Urinary bladder (tissue), 4 donors: ENCODE measurements around the gene YTHDC1. TPM values are rescaled to one million over a fixed set of nuclear protein-coding genes. Genes with fewer than 3 reads are reported as not detected.
A peak's percentile ranks its signal among the peaks of the same experiment; 100 is the strongest.
"Not testable (repeated sequence)": the region's sequence is repeated elsewhere in the genome, so short reads cannot be mapped to it uniquely, and the experiment has no call there.

Experiments used
- DNase-seq: peaks from one replicate; pipeline ENCODE4 v3.0.0-alpha.2; 2015; ENCODE audit errors: extremely low spot score
- H3K27ac ChIP-seq: one replicate; pipeline ENCODE4 v1.5.1; 2013; ENCODE audit warnings: low read depth, mild to moderate bottlenecking, moderate library complexity
- H3K36me3 ChIP-seq: one replicate; pipeline ENCODE4 v1.6.1; 2013; ENCODE audit warnings: mild to moderate bottlenecking, moderate library complexity; ENCODE audit not compliant: insufficient read depth
- H3K4me1 ChIP-seq: one replicate; pipeline ENCODE4 v1.6.1; 2013; ENCODE audit warnings: mild to moderate bottlenecking, moderate library complexity; ENCODE audit not compliant: insufficient read depth
- H3K4me3 ChIP-seq: one replicate; pipeline ENCODE4 v1.5.1; 2013; ENCODE audit warnings: low read depth, low read length
- WGBS: extraction: QIAGEN DNeasy Blood & Tissue Kit; methylation state at CpG from one replicate; pipeline ENCODE4 v1.1.7; 2013; 5-methylcytosine and 5-hydroxymethylcytosine counted together
- polyA plus RNA-seq: library from polyadenylated mRNA; stranded (reverse); fragments of 200-250 nt; gene quantifications from one replicate; pipeline ENCODE4 v1.2.3, GENCODE V29; 2013
- total RNA-seq: library from RNA; depleted of rRNA; stranded (reverse); fragments of >200 nt; gene quantifications from one replicate; pipeline ENCODE4 v1.2.3, GENCODE V29; 2014
- donor health status: healthy with polysubstance abuse.
- donor health status: healthy.

Gene YTHDC1
- 105 TPM for total RNA-seq
- 64.9 TPM for polyA plus RNA-seq

DNA sequence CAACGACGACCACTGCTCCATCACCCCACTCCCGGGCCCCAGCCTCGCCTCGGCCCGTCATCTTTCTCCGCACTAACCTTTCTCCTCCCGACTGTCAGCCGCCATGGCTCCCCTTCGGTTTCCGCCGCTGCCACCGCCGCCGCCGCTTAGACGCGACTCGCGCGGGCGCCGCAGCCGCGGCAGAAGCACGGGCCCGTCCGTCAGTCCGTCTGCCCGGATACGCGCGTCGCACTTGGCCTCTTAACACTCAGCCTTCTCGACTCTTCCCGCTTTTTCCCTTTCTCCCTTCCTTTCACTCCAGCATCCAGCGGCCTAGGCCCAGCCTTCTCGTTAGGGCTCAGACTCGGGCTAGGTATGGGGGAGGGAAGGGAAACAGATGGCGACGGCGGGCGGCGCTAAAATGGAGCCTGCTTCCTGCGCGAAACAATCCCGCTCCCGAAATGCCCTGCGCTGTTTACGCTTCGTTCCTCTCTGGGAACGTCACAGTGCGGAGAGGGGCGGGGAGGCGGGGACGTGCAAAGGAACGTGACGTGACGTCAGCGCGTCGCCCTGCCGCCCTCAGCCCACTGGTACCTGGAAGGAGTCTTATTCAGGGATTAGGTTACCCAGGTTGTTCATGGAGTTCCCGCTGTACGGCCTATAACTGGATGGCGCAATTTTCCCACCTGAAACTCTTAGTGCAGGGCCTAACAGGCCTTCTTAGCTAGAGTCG is at the start of gene YTHDC1:
YTHDC1 (minus strand) TSS at position 442 of the 712 bp plus-strand sequence; CDS start at position 105, 337 bp downstream.
- Histone ChIP-seq H3K4me3 (peak within 1 kb of the TSS; percentile 69), H3K4me1 (peaks cover 1% of the 10 kb centered on the region), H3K27ac (peak within 1 kb of the TSS; percentile 92), H3K36me3 (no peaks in the 10 kb centered on the region)
- peak; percentile 95 for DNase-seq
- under 1% methylated on average over 67 of the region's 67 CpGs for WGBS

GRCh38 chr4:68399306-68399705 is 49.4 kb upstream of the YTHDC1 start:
- WGBS: 91% methylated on average over 4 of the region's 4 CpGs
- Histone ChIP-seq H3K27ac (no peak overlapping the region), H3K4me1 (no peaks in the 10 kb centered on the region), H3K4me3 (no peak overlapping the region), H3K36me3 (no peaks in the 10 kb centered on the region)
- DNase-seq: no peak

GRCh38 chr4:68396756-68397155 is 46.9 kb upstream of the YTHDC1 start:
- no peaks in the 10 kb centered on the region for H3K36me3 ChIP-seq
- no peak overlapping the region for H3K27ac ChIP-seq
- no peaks in the 10 kb centered on the region for H3K4me1 ChIP-seq
- no peak for DNase-seq
- 99% methylated on average over 1 of the region's 1 CpG for WGBS
- no peak overlapping the region for H3K4me3 ChIP-seq

GRCh38 chr4:68391436-68391835 is 41.5 kb upstream of the YTHDC1 start:
- no peak for DNase-seq
- H3K4me1 ChIP-seq: no peaks in the 10 kb centered on the region
- 23% methylated on average over 3 of the region's 3 CpGs for WGBS
- no peak overlapping the region for H3K4me3 ChIP-seq
- H3K36me3 ChIP-seq: no peaks in the 10 kb centered on the region
- no peak overlapping the region for H3K27ac ChIP-seq

DNA sequence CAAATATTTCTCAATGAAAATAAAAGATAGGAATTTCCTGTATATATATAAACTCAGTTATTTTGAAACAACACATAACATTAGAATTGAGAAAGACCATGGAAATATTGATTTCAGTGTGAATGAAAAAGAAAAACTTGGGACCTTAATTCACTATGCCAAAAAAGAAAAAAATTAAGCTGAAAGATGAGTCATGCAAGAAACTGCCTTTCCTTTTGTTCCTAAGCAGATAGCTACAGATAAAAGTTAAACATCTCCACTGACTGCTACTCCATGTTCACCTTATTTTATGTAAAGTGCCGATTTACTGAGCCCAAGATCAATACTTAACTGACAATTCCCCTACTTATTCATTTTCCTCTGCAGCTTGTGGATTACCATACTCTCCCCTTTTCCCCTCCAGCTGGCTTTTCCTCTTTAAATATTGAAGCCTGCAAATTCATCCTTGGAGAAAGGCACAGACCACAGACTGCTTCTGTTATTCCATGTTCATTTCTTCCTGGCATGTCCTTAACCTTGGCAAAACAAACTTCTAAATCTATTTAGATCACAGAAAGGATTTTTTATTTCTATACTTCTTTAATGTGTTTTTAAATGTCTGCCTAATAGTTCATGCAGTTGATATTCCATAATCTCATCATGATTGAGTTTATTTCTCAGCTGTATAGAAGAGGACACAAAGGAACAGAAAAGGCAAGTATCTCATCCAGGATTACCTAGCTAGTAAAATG is 40.5 kb upstream of the YTHDC1 start:
- no peak overlapping the region for H3K4me3 ChIP-seq
- no peak for DNase-seq
- no peaks in the 10 kb centered on the region for H3K4me1 ChIP-seq
- H3K36me3 ChIP-seq: no peaks in the 10 kb centered on the region
- no peak overlapping the region for H3K27ac ChIP-seq
- 41% methylated on average over 1 of the region's 1 CpG for WGBS

- H3K4me1 ChIP-seq, DNase-seq, H3K4me3 ChIP-seq, H3K36me3 ChIP-seq, H3K27ac ChIP-seq: not testable (repeated sequence)
- WGBS: 72% methylated on average over 6 of the region's 6 CpGs
Measured at GRCh38 chr4:68389386-68389913, 39.6 kb upstream of the YTHDC1 start.

DNA sequence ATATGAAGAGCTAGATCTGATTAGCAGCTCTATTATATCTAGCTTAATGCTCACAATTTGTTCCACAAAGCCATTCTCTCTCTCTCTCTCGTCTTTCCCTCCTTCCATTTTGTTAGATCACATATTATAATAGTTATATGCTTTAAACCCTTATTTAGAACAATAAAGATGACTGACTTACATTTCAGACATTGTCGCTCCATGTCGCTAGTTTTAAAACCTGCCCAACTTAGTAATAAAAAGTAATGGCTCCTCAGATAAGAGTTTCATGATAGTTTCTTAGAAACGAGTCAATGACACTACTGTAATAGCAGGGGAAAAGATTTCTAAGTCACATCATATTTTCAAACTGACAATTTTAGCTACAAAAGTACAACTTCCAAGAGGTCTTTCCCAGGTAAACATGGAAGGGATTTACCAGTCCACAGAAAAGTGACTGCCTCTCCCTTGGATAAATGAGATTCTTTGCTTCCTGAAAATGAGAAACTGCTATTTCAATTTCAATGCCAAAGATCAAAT is 38.5 kb upstream of the YTHDC1 start:
- no peak overlapping the region for H3K4me3 ChIP-seq
- WGBS: 41% methylated on average over 4 of the region's 4 CpGs
- no peaks in the 10 kb centered on the region for H3K4me1 ChIP-seq
- DNase-seq: no peak
- H3K27ac ChIP-seq: no peak overlapping the region
- no peaks in the 10 kb centered on the region for H3K36me3 ChIP-seq

GRCh38 chr4:68385267-68385666 is 35.4 kb upstream of the YTHDC1 start:
- H3K4me3 ChIP-seq: no peak overlapping the region
- H3K4me1 ChIP-seq: no peaks in the 10 kb centered on the region
- H3K27ac ChIP-seq: no peak overlapping the region
- WGBS: 93% methylated on average over 2 of the region's 2 CpGs
- no peak for DNase-seq
- H3K36me3 ChIP-seq: no peaks in the 10 kb centered on the region

DNA sequence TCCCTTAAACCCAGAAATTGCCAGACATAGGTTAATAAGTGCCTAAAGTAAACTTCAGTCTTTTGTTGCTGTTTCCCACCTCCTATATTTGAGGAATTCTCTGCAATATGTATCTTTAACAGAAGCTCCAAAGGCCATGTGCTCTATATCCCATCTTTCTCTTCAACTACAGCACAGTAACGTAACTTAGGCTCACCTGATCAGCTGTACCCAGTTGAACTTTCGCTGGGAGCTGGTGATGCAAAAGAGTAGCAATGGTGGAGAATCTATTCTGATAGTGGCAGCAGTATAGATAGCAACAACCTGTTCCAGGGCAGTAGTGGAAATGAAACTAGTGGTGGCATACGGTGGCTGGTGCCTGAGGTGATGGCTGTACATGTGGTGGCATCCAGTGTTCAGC is 33.2 kb upstream of the YTHDC1 start:
- 55% methylated on average over 3 of the region's 3 CpGs for WGBS
- no peak overlapping the region for H3K4me3 ChIP-seq
- no peaks in the 10 kb centered on the region for H3K36me3 ChIP-seq
- H3K4me1 ChIP-seq: no peaks in the 10 kb centered on the region
- DNase-seq: no peak
- H3K27ac ChIP-seq: no peak overlapping the region

GRCh38 chr4:68378226-68378625 is 28.3 kb upstream of the YTHDC1 start:
- no peak overlapping the region for H3K4me3 ChIP-seq
- H3K27ac ChIP-seq: no peak overlapping the region
- DNase-seq: no peak
- 35% methylated on average over 5 of the region's 5 CpGs for WGBS
- no peaks in the 10 kb centered on the region for H3K4me1 ChIP-seq
- H3K36me3 ChIP-seq: no peaks in the 10 kb centered on the region

GRCh38 chr4:68375667-68376559 is 26.0 kb upstream of the YTHDC1 start:
- H3K4me3 ChIP-seq: no peak overlapping the region
- WGBS: 17% methylated on average over 19 of the region's 19 CpGs
- H3K4me1 ChIP-seq: no peaks in the 10 kb centered on the region
- no peak overlapping the region for H3K27ac ChIP-seq
- peak; percentile 23 for DNase-seq
- H3K36me3 ChIP-seq: no peaks in the 10 kb centered on the region

DNA sequence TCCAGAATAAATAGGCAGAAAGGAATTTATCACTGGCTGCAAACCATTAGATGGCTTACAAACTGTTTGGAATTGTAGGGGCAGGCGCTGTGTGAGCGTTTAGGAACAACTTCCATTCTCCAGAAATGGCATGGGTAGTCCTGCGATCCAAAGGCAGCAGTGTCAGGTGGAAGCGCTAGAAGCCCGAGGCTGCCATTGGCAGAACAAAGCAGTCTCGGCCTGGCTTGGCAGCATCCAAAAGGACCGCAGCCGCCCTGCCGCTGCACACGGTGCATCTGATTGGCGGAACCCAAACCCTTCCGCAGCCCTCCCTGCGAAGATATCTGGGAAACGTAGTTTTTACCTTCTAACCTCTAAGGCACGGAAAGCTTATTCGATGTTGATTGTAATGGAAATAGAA is 23.6 kb upstream of the YTHDC1 start:
- 7% methylated on average over 16 of the region's 16 CpGs for WGBS
- no peaks in the 10 kb centered on the region for H3K36me3 ChIP-seq
- DNase-seq: peak; percentile 46
- no peak overlapping the region for H3K27ac ChIP-seq
- no peak overlapping the region for H3K4me3 ChIP-seq
- H3K4me1 ChIP-seq: no peaks in the 10 kb centered on the region

- Histone ChIP-seq H3K4me1 (no peaks in the 10 kb centered on the region), H3K27ac (no peak overlapping the region), H3K4me3 (no peak overlapping the region), H3K36me3 (no peaks in the 10 kb centered on the region)
- no peak for DNase-seq
- WGBS: 61% methylated on average over 1 of the region's 1 CpG
Measured at GRCh38 chr4:68372588-68372987, 22.7 kb upstream of the YTHDC1 start.
